ENCODE data around the gene CEP85.

The CEP85 gene

GRCh38 chr1:26279456-26280332, 45.7 kb downstream of the CEP85 start, which contains the start of gene SH3BGRL3:
SH3BGRL3 (plus strand) TSS chr1:26280086; CDS start chr1:26280156, 70 bp downstream.
- peaks cover 62% of the 10 kb centered on the region for H3K4me1 ChIP-seq (ENCODE audit: insufficient read depth, low read length)
- H3K27me3 ChIP-seq (ENCODE audit: control insufficient read depth in 1 of 2, insufficient read depth in 2 of 2, low read length in 2 of 2) = no peaks in the 10 kb centered on the region
- H3K9me3 ChIP-seq (ENCODE audit: low read length) = no peaks in the 10 kb centered on the region
- peak within 1 kb of the TSS; percentile 85 for H3K27ac ChIP-seq (ENCODE audit: low read depth, low read length)
- H3K4me3 ChIP-seq (ENCODE audit: low read depth in 1 of 2, low read length in 2 of 2) = peak within 1 kb of the TSS; percentile 62 to 80
- peaks cover 6% of the 10 kb centered on the region for H3K36me3 ChIP-seq (ENCODE audit: insufficient read depth, low read length)
- peak within 1 kb of the TSS; percentile 58 for H3K9ac ChIP-seq (ENCODE audit: low read length)

- H3K27ac ChIP-seq (ENCODE audit: low read depth, low read length) = peak overlapping the region; percentile 85
- no peaks in the 10 kb centered on the region for H3K27me3 ChIP-seq (ENCODE audit: control insufficient read depth in 1 of 2, insufficient read depth in 2 of 2, low read length in 2 of 2)
- peak overlapping the region; percentile 62 to 80 for H3K4me3 ChIP-seq (ENCODE audit: low read depth in 1 of 2, low read length in 2 of 2)
- peaks cover 6% of the 10 kb centered on the region for H3K36me3 ChIP-seq (ENCODE audit: insufficient read depth, low read length)
- no peak overlapping the region for H3K9ac ChIP-seq (ENCODE audit: low read length)
- peaks cover 62% of the 10 kb centered on the region for H3K4me1 ChIP-seq (ENCODE audit: insufficient read depth, low read length)
- H3K9me3 ChIP-seq (ENCODE audit: low read length) = no peaks in the 10 kb centered on the region
These were observed 46.5 kb downstream of the CEP85 start for GRCh38 chr1:26280333-26281042.

- H3K4me3 ChIP-seq (ENCODE audit: low read depth in 1 of 2, low read length in 2 of 2) = peak overlapping the region in 1 of 2 donors; percentile 80
- no peaks in the 10 kb centered on the region for H3K9me3 ChIP-seq (ENCODE audit: low read length)
- H3K27me3 ChIP-seq (ENCODE audit: control insufficient read depth in 1 of 2, insufficient read depth in 2 of 2, low read length in 2 of 2) = no peaks in the 10 kb centered on the region
- H3K36me3 ChIP-seq (ENCODE audit: insufficient read depth, low read length) = peaks cover 6% of the 10 kb centered on the region
- no peak overlapping the region for H3K27ac ChIP-seq (ENCODE audit: low read depth, low read length)
- peaks cover 60% of the 10 kb centered on the region for H3K4me1 ChIP-seq (ENCODE audit: insufficient read depth, low read length)
- H3K9ac ChIP-seq (ENCODE audit: low read length) = no peak overlapping the region
These were observed 47.3 kb downstream of the CEP85 start for GRCh38 chr1:26281091-26281958.

GRCh38 chr1:26281971-26282370, 48.0 kb downstream of the CEP85 start:
- Histone ChIP-seq H3K4me1 (ENCODE audit: insufficient read depth, low read length) (peaks cover 57% of the 10 kb centered on the region), H3K27ac (ENCODE audit: low read depth, low read length) (no peak overlapping the region), H3K36me3 (ENCODE audit: insufficient read depth, low read length) (peaks cover 4% of the 10 kb centered on the region), H3K9me3 (ENCODE audit: low read length) (no peaks in the 10 kb centered on the region), H3K27me3 (ENCODE audit: control insufficient read depth in 1 of 2, insufficient read depth in 2 of 2, low read length in 2 of 2) (no peaks in the 10 kb centered on the region), H3K9ac (ENCODE audit: low read length) (no peak overlapping the region), H3K4me3 (ENCODE audit: low read depth in 1 of 2, low read length in 2 of 2) (no peak overlapping the region)

GRCh38 chr1:26282401-26282918, 48.5 kb downstream of the CEP85 start:
- H3K27me3 ChIP-seq (ENCODE audit: control insufficient read depth in 1 of 2, insufficient read depth in 2 of 2, low read length in 2 of 2) = no peaks in the 10 kb centered on the region
- H3K9ac ChIP-seq (ENCODE audit: low read length) = no peak overlapping the region
- H3K36me3 ChIP-seq (ENCODE audit: insufficient read depth, low read length) = no peaks in the 10 kb centered on the region
- no peak overlapping the region for H3K27ac ChIP-seq (ENCODE audit: low read depth, low read length)
- no peak overlapping the region for H3K4me3 ChIP-seq (ENCODE audit: low read depth in 1 of 2, low read length in 2 of 2)
- peaks cover 56% of the 10 kb centered on the region for H3K4me1 ChIP-seq (ENCODE audit: insufficient read depth, low read length)
- no peaks in the 10 kb centered on the region for H3K9me3 ChIP-seq (ENCODE audit: low read length)

- no peaks in the 10 kb centered on the region for H3K36me3 ChIP-seq (ENCODE audit: insufficient read depth, low read length)
- no peaks in the 10 kb centered on the region for H3K9me3 ChIP-seq (ENCODE audit: low read length)
- no peak overlapping the region for H3K4me3 ChIP-seq (ENCODE audit: low read depth in 1 of 2, low read length in 2 of 2)
- H3K4me1 ChIP-seq (ENCODE audit: insufficient read depth, low read length) = peaks cover 55% of the 10 kb centered on the region
- no peak overlapping the region for H3K9ac ChIP-seq (ENCODE audit: low read length)
- no peaks in the 10 kb centered on the region for H3K27me3 ChIP-seq (ENCODE audit: control insufficient read depth in 1 of 2, insufficient read depth in 2 of 2, low read length in 2 of 2)
- H3K27ac ChIP-seq (ENCODE audit: low read depth, low read length) = no peak overlapping the region
These were observed 49.4 kb downstream of the CEP85 start for GRCh38 chr1:26283279-26283853.

- Histone ChIP-seq H3K27me3 (ENCODE audit: control insufficient read depth in 1 of 2, insufficient read depth in 2 of 2, low read length in 2 of 2) (no peaks in the 10 kb centered on the region), H3K36me3 (ENCODE audit: insufficient read depth, low read length) (no peaks in the 10 kb centered on the region), H3K4me3 (ENCODE audit: low read depth in 1 of 2, low read length in 2 of 2) (no peak overlapping the region), H3K4me1 (ENCODE audit: insufficient read depth, low read length) (peaks cover 51% of the 10 kb centered on the region), H3K27ac (ENCODE audit: low read depth, low read length) (no peak overlapping the region), H3K9ac (ENCODE audit: low read length) (no peak overlapping the region), H3K9me3 (ENCODE audit: low read length) (no peaks in the 10 kb centered on the region)
These were observed 50.0 kb downstream of the CEP85 start for GRCh38 chr1:26283871-26284596.

- Histone ChIP-seq H3K9ac (ENCODE audit: low read length) (no peak overlapping the region), H3K4me3 (ENCODE audit: low read depth in 1 of 2, low read length in 2 of 2) (no peak overlapping the region), H3K27ac (ENCODE audit: low read depth, low read length) (no peak overlapping the region), H3K27me3 (ENCODE audit: control insufficient read depth in 1 of 2, insufficient read depth in 2 of 2, low read length in 2 of 2) (no peaks in the 10 kb centered on the region), H3K36me3 (ENCODE audit: insufficient read depth, low read length) (no peaks in the 10 kb centered on the region), H3K9me3 (ENCODE audit: low read length) (no peaks in the 10 kb centered on the region), H3K4me1 (ENCODE audit: insufficient read depth, low read length) (peaks cover 46% of the 10 kb centered on the region)
These were observed 50.8 kb downstream of the CEP85 start for GRCh38 chr1:26284597-26285347.

- Histone ChIP-seq H3K36me3 (ENCODE audit: insufficient read depth, low read length) (no peaks in the 10 kb centered on the region), H3K9ac (ENCODE audit: low read length) (no peak overlapping the region), H3K4me1 (ENCODE audit: insufficient read depth, low read length) (peaks cover 45% of the 10 kb centered on the region), H3K9me3 (ENCODE audit: low read length) (no peaks in the 10 kb centered on the region), H3K4me3 (ENCODE audit: low read depth in 1 of 2, low read length in 2 of 2) (no peak overlapping the region), H3K27ac (ENCODE audit: low read depth, low read length) (no peak overlapping the region), H3K27me3 (ENCODE audit: control insufficient read depth in 1 of 2, insufficient read depth in 2 of 2, low read length in 2 of 2) (no peaks in the 10 kb centered on the region)
These were observed 51.5 kb downstream of the CEP85 start for GRCh38 chr1:26285366-26286063.

Measured in muscle layer of colon (tissue), 2 donors.